ENCODE data around the gene DCAF11. TPM values are rescaled to one million over a fixed set of nuclear protein-coding genes. Genes with fewer than 3 reads are reported as not detected.

DCAF11 gene
- 43.5 and 91.6 TPM in 2 replicates for total RNA-seq

GRCh38 chr14:24114532-24115421 is at the start of gene DCAF11, which contains the start of gene NRL:
Gene DCAF11 (plus strand): TSS chr14:24114777. CDS start chr14:24115595, 818 bp downstream.
Gene NRL (minus strand): TSS chr14:24114949. CDS start chr14:24082848, 32,101 bp downstream.

GRCh38 chr14:24071144-24071697 is 43.4 kb upstream of the DCAF11 start, which contains the start of gene CPNE6:
Gene CPNE6 (plus strand): TSS chr14:24071562. CDS start chr14:24072937, 1,375 bp downstream.

GRCh38 chr14:24093901-24094840 is 20.4 kb upstream of the DCAF11 start, which contains the start of gene PCK2:
Gene PCK2 (plus strand): TSS chr14:24094311. CDS start chr14:24094406, 95 bp downstream.

GRCh38 chr14:24130380-24130716 is 15.8 kb downstream of the DCAF11 start, which contains the start of gene FITM1:
Gene FITM1 (plus strand): TSS chr14:24130659. CDS start chr14:24131564, 905 bp downstream.

DNA sequence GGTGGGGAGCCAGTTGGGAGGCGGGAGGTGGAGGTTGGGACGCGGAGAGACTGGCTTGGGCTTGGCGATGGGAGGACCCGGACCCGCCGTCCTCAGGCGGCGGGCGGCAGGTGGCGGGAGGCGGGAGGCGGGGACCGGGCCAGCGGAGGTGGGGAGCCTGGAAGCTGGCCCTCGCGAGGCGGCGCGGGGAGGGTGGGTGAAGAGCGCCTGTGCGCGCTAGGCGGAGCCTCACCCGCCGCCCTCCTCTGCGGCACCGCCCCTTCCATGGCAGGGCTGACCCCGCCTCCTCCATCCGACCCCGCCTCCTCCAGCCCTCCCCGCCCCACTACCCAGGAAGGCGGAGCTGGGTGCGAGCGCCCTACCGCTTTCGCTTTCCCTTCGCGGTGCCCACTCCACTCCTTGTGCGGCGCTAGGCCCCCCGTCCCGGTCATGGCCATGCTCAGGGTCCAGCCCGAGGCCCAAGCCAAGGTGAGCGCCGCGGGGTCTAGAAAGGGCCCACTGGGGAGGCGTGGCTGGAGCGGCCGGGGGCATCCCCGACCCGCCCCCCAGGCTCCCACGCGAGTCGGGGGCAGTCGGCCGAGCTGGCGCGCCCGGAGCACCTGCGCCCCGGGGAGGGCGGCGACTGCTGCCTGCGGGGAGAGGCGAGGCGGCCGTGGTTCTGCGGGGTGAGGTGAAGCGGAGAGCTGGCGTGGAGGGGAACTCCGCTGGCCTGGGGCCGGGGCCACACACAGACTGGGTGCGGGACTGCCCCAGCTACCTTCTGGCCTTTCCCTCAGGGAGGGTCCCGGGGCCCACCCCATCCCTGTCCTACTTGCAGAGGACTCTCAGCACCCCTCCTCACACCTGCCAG is 21.5 kb downstream of the DCAF11 start, which contains the start of gene PSME1:
Gene PSME1 (plus strand): TSS at position 361 of the 850 bp plus-strand sequence. CDS start 69 bp downstream, at position 430.

DNA sequence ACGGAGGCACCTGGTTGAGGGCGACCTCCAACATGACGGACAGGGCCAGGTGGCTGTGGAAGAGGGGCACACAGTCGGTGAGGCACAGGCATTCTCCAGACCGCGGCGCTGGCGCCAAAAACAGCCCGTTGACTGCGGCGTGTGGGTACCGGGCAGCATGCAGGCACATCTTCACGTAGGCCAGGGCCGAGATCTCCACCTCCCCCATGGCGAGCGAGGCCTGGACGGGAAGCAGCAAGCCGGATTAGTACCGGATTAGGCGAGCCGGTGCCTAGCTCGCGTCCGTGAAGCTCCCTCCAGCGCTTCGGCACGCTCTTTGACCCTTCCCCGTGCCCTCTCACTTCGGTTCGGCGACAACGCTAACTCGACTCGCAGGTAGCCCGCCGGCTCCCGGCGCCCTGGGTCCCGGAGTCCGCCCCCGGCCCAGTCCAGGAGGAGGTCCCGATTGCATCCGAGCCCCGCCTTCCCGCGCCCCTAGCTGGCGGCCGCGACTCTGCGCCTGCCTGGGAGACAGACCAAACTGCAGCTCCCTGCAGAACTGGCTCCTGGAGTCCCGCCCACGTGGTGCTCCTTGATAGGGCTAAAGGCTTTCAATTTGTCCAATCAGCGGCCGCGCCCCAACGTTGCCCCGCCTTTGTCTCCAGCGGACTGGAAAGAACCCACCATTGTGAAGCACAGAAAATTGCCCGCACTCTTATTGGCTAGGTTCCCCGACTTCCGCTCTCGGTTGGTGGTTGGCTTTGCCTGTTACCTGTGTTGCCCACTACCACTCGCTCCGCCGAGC is 26.7 kb downstream of the DCAF11 start, which contains the start of gene EMC9:
Gene EMC9 (minus strand): TSS at position 495 of the 784 bp plus-strand sequence. CDS start 287 bp downstream, at position 208.

GRCh38 chr14:24146453-24146977 is 31.9 kb downstream of the DCAF11 start, which contains the start of gene PSME2:
Gene PSME2 (minus strand): TSS chr14:24146610. CDS start chr14:24146581, 29 bp downstream.

GRCh38 chr14:24146978-24147760 is 32.6 kb downstream of the DCAF11 start, which contains the start of gene RNF31:
Gene RNF31 (plus strand): TSS chr14:24147498. CDS start chr14:24147699, 201 bp downstream.

GRCh38 chr14:24160850-24161804 is 46.5 kb downstream of the DCAF11 start, which contains the start of gene IRF9:
Gene IRF9 (plus strand): TSS chr14:24161265. CDS start chr14:24162145, 880 bp downstream.

DNA sequence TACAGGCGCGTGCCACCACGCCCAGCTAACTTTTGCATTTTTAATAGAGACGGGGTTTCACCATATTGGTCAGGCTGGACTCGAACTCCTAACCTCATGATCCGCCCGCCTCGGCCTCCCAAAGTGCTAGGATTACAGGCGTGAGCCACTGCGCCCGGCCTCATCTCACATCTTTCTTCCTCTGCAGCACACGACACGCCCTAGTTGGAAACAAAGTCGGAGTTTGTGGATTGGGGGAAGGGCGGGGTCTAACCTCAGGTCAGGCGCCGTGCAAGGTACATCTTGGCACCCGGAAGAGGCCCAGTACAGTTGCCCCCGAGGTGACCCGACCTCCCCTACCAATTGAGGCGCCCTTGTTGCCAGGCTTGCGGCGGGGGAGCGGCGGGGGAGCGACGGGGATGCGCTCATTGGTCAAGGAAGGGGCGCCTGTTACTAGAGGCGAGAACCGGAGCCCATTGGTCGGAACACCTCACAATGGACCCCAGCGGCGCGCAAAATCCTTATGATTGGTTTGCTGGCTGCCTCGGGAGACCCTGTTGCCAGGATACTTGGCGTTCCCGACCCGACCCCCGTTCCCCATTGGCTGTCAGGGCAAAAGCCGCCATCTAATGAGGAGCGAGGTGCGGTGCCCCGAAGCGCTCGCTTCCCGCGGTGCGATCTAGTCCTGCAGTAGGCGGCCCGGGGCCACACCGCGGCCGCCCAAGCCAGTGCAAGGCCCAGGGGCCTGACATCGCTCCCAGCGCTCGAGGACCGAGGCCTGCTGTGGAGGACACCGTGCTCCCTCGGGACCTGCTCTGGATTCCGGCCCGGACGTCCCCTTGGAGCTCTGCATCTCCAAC is 57.1 kb downstream of the DCAF11 start, which contains the start of gene REC8:
Gene REC8 (plus strand): TSS at position 659 of the 839 bp plus-strand sequence. CDS start 473 bp downstream, outside the sequence.

Other genes with a start within 250 kb of the DCAF11 start
- 50.2 and 51.3 TPM in 2 replicates for gene DHRS4, start 161.0 kb upstream of the DCAF11 start, total RNA-seq
- gene DHRS4L2, start 125.8 kb upstream of the DCAF11 start, total RNA-seq: 6.5 and 14.9 TPM in 2 replicates
- gene CARMIL3, start 62.8 kb upstream of the DCAF11 start, total RNA-seq: not detected in 2 replicates
- not detected in 2 replicates for gene CPNE6, start 43.2 kb upstream of the DCAF11 start, total RNA-seq
- 10.4 and 21.4 TPM in 2 replicates for gene PCK2, start 20.5 kb upstream of the DCAF11 start, total RNA-seq
- gene NRL, start 172 bp downstream of the DCAF11 start, total RNA-seq: 0.32 and 0.76 TPM in 2 replicates
- gene FITM1, start 15.9 kb downstream of the DCAF11 start, total RNA-seq: under 0.01 TPM in 1 of 2 replicates, not detected in the other
- 105 and 223 TPM in 2 replicates for gene PSME1, start 21.4 kb downstream of the DCAF11 start, total RNA-seq
- gene EMC9, start 26.8 kb downstream of the DCAF11 start, total RNA-seq: 30.5 and 34.3 TPM in 2 replicates
- gene PSME2, start 31.8 kb downstream of the DCAF11 start, total RNA-seq: 88.0 and 158 TPM in 2 replicates
- gene RNF31, start 32.7 kb downstream of the DCAF11 start, total RNA-seq: 37.4 and 47.7 TPM in 2 replicates
- 36.4 and 131 TPM in 2 replicates for gene IRF9, start 46.5 kb downstream of the DCAF11 start, total RNA-seq
- gene REC8, start 57.3 kb downstream of the DCAF11 start, total RNA-seq: 2.6 and 13.4 TPM in 2 replicates
- gene IPO4, start 74.0 kb downstream of the DCAF11 start, total RNA-seq: 33.1 and 43.2 TPM in 2 replicates
- 48.7 and 71.6 TPM in 2 replicates for gene TM9SF1, start 80.7 kb downstream of the DCAF11 start, total RNA-seq
- not detected in 2 replicates for gene TSSK4, start 90.9 kb downstream of the DCAF11 start, total RNA-seq
- gene CHMP4A, start 98.7 kb downstream of the DCAF11 start, total RNA-seq: 28.3 and 54.1 TPM in 2 replicates
- gene MDP1, start 101.3 kb downstream of the DCAF11 start, total RNA-seq: 16.9 and 28.1 TPM in 2 replicates
- 201 and 492 TPM in 2 replicates for gene NEDD8, start 117.6 kb downstream of the DCAF11 start, total RNA-seq
- gene GMPR2, start 118.2 kb downstream of the DCAF11 start, total RNA-seq: 81.2 and 135 TPM in 2 replicates
- gene TINF2, start 127.8 kb downstream of the DCAF11 start, total RNA-seq: 58.2 and 60.7 TPM in 2 replicates
- 0.65 and 0.91 TPM in 2 replicates for gene TGM1, start 148.4 kb downstream of the DCAF11 start, total RNA-seq
- gene RABGGTA, start 156.8 kb downstream of the DCAF11 start, total RNA-seq: 13.2 and 27.3 TPM in 2 replicates
- 3.6 and 19.0 TPM in 2 replicates for gene DHRS1, start 185.0 kb downstream of the DCAF11 start, total RNA-seq
- gene NOP9, start 185.1 kb downstream of the DCAF11 start, total RNA-seq: 22.4 and 26.6 TPM in 2 replicates
- 0.32 and 3.2 TPM in 2 replicates for gene CIDEB, start 193.2 kb downstream of the DCAF11 start, total RNA-seq
- gene LTB4R2, start 195.4 kb downstream of the DCAF11 start, total RNA-seq: 2.6 and 5.0 TPM in 2 replicates
- gene LTB4R, start 196.7 kb downstream of the DCAF11 start, total RNA-seq: 0.65 and 3.0 TPM in 2 replicates
- 20.1 and 36.6 TPM in 2 replicates for gene ADCY4, start 220.3 kb downstream of the DCAF11 start, total RNA-seq
- 5.5 and 6.7 TPM in 2 replicates for gene RIPK3, start 225.2 kb downstream of the DCAF11 start, total RNA-seq